LNCaP clone FGC (cell line): ENCODE data around the gene SOX6.
A peak's percentile ranks its signal among the peaks of the same experiment; 100 is the strongest.

Experiments
- DNase-seq: peaks from one replicate; pipeline ENCODE4 v3.0.0-alpha.2; 2011; ENCODE audit warnings: low read depth
- H3K4me3 ChIP-seq: 2 replicates; pipeline ENCODE4 v1.5.1; 2011; ENCODE audit warnings: mild to moderate bottlenecking, low read depth, low read length, control low read depth
- TF ChIP-seq, protein P1 (sequence below): IDR thresholded peaks from 2 replicates; pipeline ENCODE4 v1.5.1; 2012; ENCODE audit warnings: mild to moderate bottlenecking; ENCODE audit not compliant: control insufficient read depth, insufficient read depth; ENCODE audit errors: extremely low read depth

The SOX6 gene

DNA sequence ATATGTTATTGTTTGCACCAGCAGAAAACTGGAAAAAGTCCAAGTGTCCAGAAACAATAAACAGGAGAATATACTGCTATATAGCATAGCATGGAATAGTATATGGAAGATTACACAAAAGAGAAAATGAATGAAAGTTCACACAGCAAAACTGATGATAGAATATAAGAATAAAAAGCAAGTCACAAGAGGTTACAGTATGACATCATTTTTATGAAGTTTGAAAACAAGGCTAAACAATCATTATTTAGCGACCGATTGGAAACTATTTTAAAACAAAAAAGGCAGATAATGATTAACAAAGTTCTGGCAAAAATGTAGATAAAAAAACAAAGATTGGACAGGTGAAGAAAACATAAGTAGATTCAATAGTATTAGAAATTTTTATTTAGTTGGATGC lies 47.1 kb downstream of the SOX6 start:
- peak; percentile 4 for DNase-seq
- TF ChIP-seq, protein P1, sequence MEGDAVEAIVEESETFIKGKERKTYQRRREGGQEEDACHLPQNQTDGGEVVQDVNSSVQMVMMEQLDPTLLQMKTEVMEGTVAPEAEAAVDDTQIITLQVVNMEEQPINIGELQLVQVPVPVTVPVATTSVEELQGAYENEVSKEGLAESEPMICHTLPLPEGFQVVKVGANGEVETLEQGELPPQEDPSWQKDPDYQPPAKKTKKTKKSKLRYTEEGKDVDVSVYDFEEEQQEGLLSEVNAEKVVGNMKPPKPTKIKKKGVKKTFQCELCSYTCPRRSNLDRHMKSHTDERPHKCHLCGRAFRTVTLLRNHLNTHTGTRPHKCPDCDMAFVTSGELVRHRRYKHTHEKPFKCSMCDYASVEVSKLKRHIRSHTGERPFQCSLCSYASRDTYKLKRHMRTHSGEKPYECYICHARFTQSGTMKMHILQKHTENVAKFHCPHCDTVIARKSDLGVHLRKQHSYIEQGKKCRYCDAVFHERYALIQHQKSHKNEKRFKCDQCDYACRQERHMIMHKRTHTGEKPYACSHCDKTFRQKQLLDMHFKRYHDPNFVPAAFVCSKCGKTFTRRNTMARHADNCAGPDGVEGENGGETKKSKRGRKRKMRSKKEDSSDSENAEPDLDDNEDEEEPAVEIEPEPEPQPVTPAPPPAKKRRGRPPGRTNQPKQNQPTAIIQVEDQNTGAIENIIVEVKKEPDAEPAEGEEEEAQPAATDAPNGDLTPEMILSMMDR = no peak
- no peak overlapping the region for H3K4me3 ChIP-seq

- H3K4me3 ChIP-seq = no peak overlapping the region
- TF ChIP-seq, protein P1 = no peak
- no peak for DNase-seq
Observed at GRCh38 chr11:16301462-16301861, 54.9 kb downstream of the SOX6 start.

DNA sequence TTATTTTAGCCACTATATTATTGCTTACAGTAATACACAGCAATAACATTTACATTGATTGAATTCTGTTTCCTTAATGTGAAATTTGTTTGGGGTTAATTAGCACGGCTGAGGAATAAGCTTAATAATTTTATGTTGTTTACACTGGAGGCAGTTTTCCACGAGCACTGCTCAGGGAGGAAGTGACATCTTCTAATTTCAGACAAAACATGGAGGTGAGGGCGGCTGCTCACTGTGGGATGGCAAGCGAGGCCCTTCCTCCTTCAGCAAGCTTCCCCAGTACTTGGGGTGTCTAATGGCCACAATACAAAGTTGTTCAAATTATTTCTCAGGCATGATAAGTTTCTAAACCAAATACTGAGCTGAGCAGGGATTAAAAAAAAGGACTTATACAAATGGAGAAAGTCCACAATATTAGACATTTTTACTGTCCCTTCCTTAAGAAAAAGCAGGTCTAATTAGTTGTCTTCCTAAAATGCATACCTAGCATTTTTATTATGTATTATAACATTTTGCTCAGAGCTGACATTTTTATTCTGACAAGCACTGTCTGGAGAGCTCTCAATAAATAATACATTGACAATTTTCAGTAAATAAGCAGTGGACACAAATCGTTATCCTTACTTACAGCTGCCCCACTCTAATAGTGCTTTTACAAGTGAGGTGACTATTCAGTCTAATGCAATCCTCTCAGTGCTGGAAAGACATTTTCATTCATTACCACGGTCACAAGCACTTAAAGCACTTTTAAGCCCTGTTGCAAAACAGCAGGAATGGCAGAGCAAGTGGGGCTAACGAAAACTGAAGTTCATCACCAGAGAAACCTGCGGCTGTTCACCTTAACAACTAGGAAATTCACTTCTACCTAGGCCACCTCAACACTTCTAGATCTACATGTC lies 56.2 kb downstream of the SOX6 start:
- DNase-seq = no peak
- no peak overlapping the region for H3K4me3 ChIP-seq
- TF ChIP-seq, protein P1 = no peak

DNA sequence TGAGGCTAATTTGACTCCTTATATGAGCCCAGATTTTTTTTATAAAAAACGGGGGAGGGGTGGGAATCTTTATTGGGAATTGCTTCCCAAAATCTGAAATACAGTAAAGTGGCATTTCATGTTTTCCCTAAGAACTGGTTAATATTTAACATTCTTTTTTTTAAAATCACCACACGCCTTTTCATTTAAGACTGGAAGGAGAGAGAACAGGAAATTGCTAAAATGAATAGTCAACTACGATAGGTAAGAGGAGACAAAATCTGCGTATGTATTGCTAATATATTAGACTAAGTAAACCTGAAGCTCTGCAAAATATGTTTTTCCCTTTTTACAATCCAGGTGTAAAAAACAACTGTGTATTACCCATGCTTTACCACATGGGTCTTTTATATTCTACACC lies 57.0 kb downstream of the SOX6 start:
- no peak for DNase-seq
- TF ChIP-seq, protein P1 = no peak

GRCh38 chr11:16297332-16297731 lies 59.0 kb downstream of the SOX6 start:
- H3K4me3 ChIP-seq = no peak overlapping the region
- no peak for DNase-seq
- TF ChIP-seq, protein P1 = no peak

More for the DNA sequence above, 57.0 kb downstream of the SOX6 start:
- no peak overlapping the region for H3K4me3 ChIP-seq

DNA sequence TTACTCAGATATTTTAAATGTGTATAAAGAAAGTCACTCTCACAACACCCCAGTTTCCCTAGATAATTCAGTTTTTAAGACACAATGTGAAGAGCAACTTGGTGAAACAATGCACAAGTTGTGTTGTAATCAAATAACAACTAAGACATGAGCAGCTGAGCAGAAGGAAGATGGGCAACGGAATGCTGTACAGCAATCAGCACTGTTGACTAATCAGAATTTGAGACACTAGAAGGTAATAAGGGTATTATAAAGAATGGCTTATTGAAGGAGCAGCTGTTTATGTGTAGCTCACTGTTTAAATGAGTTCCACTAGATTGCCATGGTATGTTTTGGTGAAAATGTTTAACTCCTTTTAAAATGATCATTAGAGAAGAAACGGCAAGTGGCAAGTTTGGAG lies 60.1 kb downstream of the SOX6 start:
- H3K4me3 ChIP-seq = no peak overlapping the region
- TF ChIP-seq, protein P1 = no peak
- no peak for DNase-seq
